Mesothelial cell of epicardium (in vitro differentiated cells): ENCODE results near the gene TEX38. TPM values are rescaled to one million over a fixed set of nuclear protein-coding genes. Genes with fewer than 3 reads are reported as not detected.
A peak's percentile ranks its signal among the peaks of the same experiment; 100 is the strongest.

ENCODE experiments used
- DNase-seq, 2 experiments: peaks; one replicate each; pipeline ENCODE4 v3.0.0; 2021; ENCODE audit warnings: low spot score in 2 of 2; ENCODE audit not compliant: unreplicated experiment in 2 of 2
- H3K27ac Mint-ChIP-seq: 2 replicates; pipeline ENCODE4 v1.8.0; 2021; ENCODE audit warnings: mixed read lengths
- H3K27me3 Mint-ChIP-seq: 2 replicates; pipeline ENCODE4 v1.8.0; 2021; ENCODE audit warnings: low read depth, mixed read lengths
- H3K36me3 Mint-ChIP-seq: 2 replicates; pipeline ENCODE4 v1.8.0; 2021; ENCODE audit warnings: mixed read lengths
- H3K4me1 Mint-ChIP-seq: 2 replicates; pipeline ENCODE4 v1.8.0; 2021; ENCODE audit warnings: mixed read lengths
- H3K4me3 Mint-ChIP-seq: 2 replicates; pipeline ENCODE4 v1.8.0; 2021; ENCODE audit warnings: mild to moderate bottlenecking, moderate library complexity, mixed read lengths
- H3K9me3 Mint-ChIP-seq: 2 replicates; pipeline ENCODE4 v1.8.0; 2021; ENCODE audit warnings: mixed read lengths
- total RNA-seq: library from RNA; stranded (reverse); gene quantifications from 3 replicates; pipeline ENCODE4 v1.2.1, GENCODE V29; 2021
- TF ChIP-seq, protein P1 (sequence below): fragments of 200-600 bp; sonication (generic); IDR thresholded peaks from one replicate; pipeline ENCODE4 v1.5.0; 2021; ENCODE audit warnings: antibody characterized with exemption; ENCODE audit not compliant: unreplicated experiment

Gene TEX38
- 0.42 to 0.57 TPM (median 0.49 TPM) in 3 replicates for total RNA-seq

DNA sequence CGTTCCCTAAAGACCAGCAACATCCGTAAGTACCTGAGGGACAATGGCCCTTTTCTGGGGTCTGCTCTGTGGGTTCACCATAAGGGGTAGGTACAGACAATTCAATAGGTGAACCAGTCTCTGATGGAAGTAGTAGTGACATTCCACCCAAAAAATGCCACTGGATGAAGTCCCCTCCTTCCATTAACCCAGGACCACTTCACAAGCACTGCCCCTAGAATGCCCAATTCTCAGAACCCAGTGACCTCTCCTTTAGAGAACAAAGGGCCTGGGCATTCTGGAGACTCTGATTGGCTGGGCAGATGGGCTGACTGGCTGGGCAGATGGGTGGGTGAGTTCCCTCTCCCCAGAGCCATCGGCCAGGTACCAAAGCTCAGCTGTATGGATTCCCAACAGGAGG, at the start of gene TEX38:
TEX38 (plus strand) TSS at position 301 of the 400 bp plus-strand sequence; CDS start at position 382, 81 bp downstream.
- no peak within 1 kb of the TSS for H3K4me3 Mint-ChIP-seq
- peaks cover 11% of the 10 kb centered on the region for H3K4me1 Mint-ChIP-seq
- no peaks in the 10 kb centered on the region for H3K27me3 Mint-ChIP-seq
- no peaks in the 10 kb centered on the region for H3K9me3 Mint-ChIP-seq
- no peak within 1 kb of the TSS for H3K27ac Mint-ChIP-seq
- DNase-seq = no peak
- H3K36me3 Mint-ChIP-seq = peaks cover 9% of the 10 kb centered on the region
- TF ChIP-seq, protein P1, sequence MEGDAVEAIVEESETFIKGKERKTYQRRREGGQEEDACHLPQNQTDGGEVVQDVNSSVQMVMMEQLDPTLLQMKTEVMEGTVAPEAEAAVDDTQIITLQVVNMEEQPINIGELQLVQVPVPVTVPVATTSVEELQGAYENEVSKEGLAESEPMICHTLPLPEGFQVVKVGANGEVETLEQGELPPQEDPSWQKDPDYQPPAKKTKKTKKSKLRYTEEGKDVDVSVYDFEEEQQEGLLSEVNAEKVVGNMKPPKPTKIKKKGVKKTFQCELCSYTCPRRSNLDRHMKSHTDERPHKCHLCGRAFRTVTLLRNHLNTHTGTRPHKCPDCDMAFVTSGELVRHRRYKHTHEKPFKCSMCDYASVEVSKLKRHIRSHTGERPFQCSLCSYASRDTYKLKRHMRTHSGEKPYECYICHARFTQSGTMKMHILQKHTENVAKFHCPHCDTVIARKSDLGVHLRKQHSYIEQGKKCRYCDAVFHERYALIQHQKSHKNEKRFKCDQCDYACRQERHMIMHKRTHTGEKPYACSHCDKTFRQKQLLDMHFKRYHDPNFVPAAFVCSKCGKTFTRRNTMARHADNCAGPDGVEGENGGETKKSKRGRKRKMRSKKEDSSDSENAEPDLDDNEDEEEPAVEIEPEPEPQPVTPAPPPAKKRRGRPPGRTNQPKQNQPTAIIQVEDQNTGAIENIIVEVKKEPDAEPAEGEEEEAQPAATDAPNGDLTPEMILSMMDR = no peak

GRCh38 chr1:46621930-46622329, 49.7 kb upstream of the TEX38 start:
- Mint-ChIP-seq H3K4me1 (peaks cover 33% of the 10 kb centered on the region), H3K9me3 (no peaks in the 10 kb centered on the region), H3K27ac (peak overlapping the region; percentile 37), H3K4me3 (no peak overlapping the region), H3K36me3 (no peaks in the 10 kb centered on the region), H3K27me3 (peaks cover 6% of the 10 kb centered on the region)
- DNase-seq = no peak
- TF ChIP-seq, protein P1 = no peak

- TF ChIP-seq, protein P1 = peak; percentile 23
- peaks cover 6% of the 10 kb centered on the region for H3K27me3 Mint-ChIP-seq
- H3K27ac Mint-ChIP-seq = peak overlapping the region; percentile 37
- no peak overlapping the region for H3K4me3 Mint-ChIP-seq
- no peaks in the 10 kb centered on the region for H3K9me3 Mint-ChIP-seq
- peaks cover 29% of the 10 kb centered on the region for H3K4me1 Mint-ChIP-seq
- H3K36me3 Mint-ChIP-seq = no peaks in the 10 kb centered on the region
- DNase-seq = no peak
Measured at GRCh38 chr1:46622344-46622743, 49.3 kb upstream of the TEX38 start.

DNA sequence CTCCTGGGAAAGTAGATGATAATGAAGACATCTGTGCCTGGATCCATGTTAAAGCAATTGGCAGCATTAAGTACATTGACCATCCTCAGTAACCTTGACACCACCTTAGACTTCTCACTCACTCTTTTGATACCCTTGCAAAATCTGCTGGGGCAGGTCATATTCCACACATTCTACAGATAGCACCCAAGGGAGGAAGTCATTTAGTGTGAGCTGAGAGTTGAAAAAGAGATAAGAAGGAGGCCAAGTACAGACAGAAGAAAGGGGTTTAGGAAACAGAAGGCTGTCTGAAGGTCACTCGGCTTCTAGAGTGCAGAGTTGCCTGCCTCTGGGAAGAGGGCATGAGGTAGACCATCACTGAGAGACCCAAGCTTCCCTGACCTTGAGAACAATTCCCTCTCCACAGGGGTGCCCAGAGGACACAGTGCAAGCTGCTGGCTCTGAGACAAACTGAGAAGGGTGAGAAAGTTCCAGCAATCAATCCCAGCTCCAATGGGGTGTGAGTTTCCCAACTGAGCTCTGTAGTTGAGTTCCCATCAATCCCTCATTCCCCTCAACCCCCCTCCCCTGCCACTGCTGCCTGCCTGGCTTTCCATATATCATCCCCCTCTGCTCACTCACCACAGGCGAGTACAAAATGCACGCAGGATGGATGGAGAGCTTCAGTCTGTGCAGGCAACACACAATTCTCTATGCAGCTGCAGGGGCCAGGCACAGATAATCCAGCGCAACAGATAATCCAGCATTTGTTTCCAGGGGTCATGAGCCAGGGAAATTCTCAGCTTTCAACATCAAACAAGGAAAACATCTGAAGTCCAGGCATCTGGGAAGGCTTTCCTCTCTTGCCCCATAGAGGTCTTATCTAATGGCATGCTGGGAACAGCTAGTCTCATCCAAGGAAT, 47.7 kb upstream of the TEX38 start:
- H3K4me3 Mint-ChIP-seq = no peak overlapping the region
- H3K27ac Mint-ChIP-seq = peak overlapping the region; percentile 86
- H3K4me1 Mint-ChIP-seq = peaks cover 24% of the 10 kb centered on the region
- no peaks in the 10 kb centered on the region for H3K9me3 Mint-ChIP-seq
- peaks cover 1% of the 10 kb centered on the region for H3K27me3 Mint-ChIP-seq
- H3K36me3 Mint-ChIP-seq = no peaks in the 10 kb centered on the region
- DNase-seq = no peak
- TF ChIP-seq, protein P1 = no peak

GRCh38 chr1:46630719-46631118, 40.9 kb upstream of the TEX38 start:
- peaks cover 21% of the 10 kb centered on the region for H3K36me3 Mint-ChIP-seq
- TF ChIP-seq, protein P1 = no peak
- H3K4me1 Mint-ChIP-seq = no peaks in the 10 kb centered on the region
- H3K27ac Mint-ChIP-seq = no peak overlapping the region
- no peaks in the 10 kb centered on the region for H3K9me3 Mint-ChIP-seq
- no peaks in the 10 kb centered on the region for H3K27me3 Mint-ChIP-seq
- no peak overlapping the region for H3K4me3 Mint-ChIP-seq
- DNase-seq = no peak
